CD4-positive, alpha-beta memory T cell (primary cell): ENCODE data around the gene NDC1. TPM values are rescaled to one million over a fixed set of nuclear protein-coding genes. Genes with fewer than 3 reads are reported as not detected.
"Not testable (repeated sequence)": the region's sequence is repeated elsewhere in the genome, so short reads cannot be mapped to it uniquely, and the experiment has no call there.

Experiments
- CTCF ChIA-PET: fragments of 350-600 bp; sonication (Branson Sonifier 250); formaldehyde crosslinking; loops from one replicate; lab custom pipeline; 2021; ENCODE audit warnings: inconsistent platforms; ENCODE audit not compliant: partially characterized antibody; lab: Charles Lee
- POLR2A ChIA-PET: fragments of 350-600 bp; sonication (Branson Sonifier 250); formaldehyde crosslinking; loops from one replicate; lab custom pipeline; 2021; ENCODE audit not compliant: partially characterized antibody; lab: Charles Lee
- DNase-seq, 5 donors: peaks; one replicate each; pipeline versions ENCODE4 v3.0.0 to v3.0.0-alpha.2; 2020 to 2022; ENCODE audit warnings: mixed read lengths in 1 of 5
- H3K27ac ChIP-seq: one replicate; pipeline ENCODE4 v1.7.0; 2013; ENCODE audit warnings: low read depth, low read length
- H3K27me3 ChIP-seq: 2 replicates; pipeline ENCODE4 v1.7.0; 2013; ENCODE audit warnings: mild to moderate bottlenecking, low read length, moderate library complexity; ENCODE audit not compliant: insufficient read depth
- H3K36me3 ChIP-seq: 2 replicates; pipeline ENCODE4 v1.7.0; 2013; ENCODE audit warnings: mild to moderate bottlenecking, low read length, moderate library complexity; ENCODE audit not compliant: insufficient read depth
- H3K4me1 ChIP-seq: 2 replicates; pipeline ENCODE4 v1.7.0; 2013; ENCODE audit warnings: mild to moderate bottlenecking, low read length, moderate library complexity; ENCODE audit not compliant: insufficient read depth
- H3K4me3 ChIP-seq, 2 donors: one replicate each; pipeline ENCODE4 v1.7.0; 2013; ENCODE audit warnings: low read length in 2 of 2, mild to moderate bottlenecking in 1 of 2
- H3K9me3 ChIP-seq, 2 donors: one replicate each; pipeline ENCODE4 v1.7.0; 2013; ENCODE audit warnings: low read length in 2 of 2, control low read depth in 1 of 2; ENCODE audit not compliant: control insufficient read depth in 1 of 2
- H3K27ac Mint-ChIP-seq, 7 donors: one replicate each; pipeline ENCODE4 v1.8.0; 2020 to 2021; ENCODE audit warnings: mixed read lengths in 7 of 7, mild to moderate bottlenecking in 6 of 7, inconsistent platforms in 3 of 7, moderate library complexity in 3 of 7
- H3K27me3 Mint-ChIP-seq, 2 donors: one replicate each; pipeline ENCODE4 v1.8.0; 2020 to 2021; ENCODE audit warnings: mixed read lengths in 2 of 2
- H3K36me3 Mint-ChIP-seq, 2 donors: one replicate each; pipeline ENCODE4 v1.8.0; 2020 to 2021; ENCODE audit warnings: mixed read lengths in 2 of 2, inconsistent platforms in 1 of 2, mild to moderate bottlenecking in 1 of 2
- H3K4me1 Mint-ChIP-seq, 4 donors: one replicate each; pipeline ENCODE4 v1.8.0; 2020 to 2021; ENCODE audit warnings: mixed read lengths in 4 of 4, mild to moderate bottlenecking in 1 of 4
- H3K4me3 Mint-ChIP-seq, 8 donors: one replicate each; pipeline ENCODE4 v1.8.0; 2020 to 2021; ENCODE audit warnings: mixed read lengths in 8 of 8, mild to moderate bottlenecking in 7 of 8, moderate library complexity in 6 of 8, inconsistent platforms in 3 of 8
- H3K9me3 Mint-ChIP-seq, 8 donors: one replicate each; pipeline ENCODE4 v1.8.0; 2020 to 2021; ENCODE audit warnings: mixed read lengths in 8 of 8, mild to moderate bottlenecking in 5 of 8, inconsistent platforms in 3 of 8, moderate library complexity in 1 of 8
- intact Hi-C: fragments of 100-400 bp; cut with micrococcal nuclease; formaldehyde crosslinking; loops from one replicate; pipeline ENCODE4 v1.15.1; 2023
- polyA plus RNA-seq, 2 donors: library from polyadenylated mRNA; unstranded; fragments of 300-500 nt; fragmentation: Illumina TruSeq; gene quantifications; one replicate each; pipeline ENCODE4 v1.2.3, GENCODE V29; 2021
- total RNA-seq, 2 experiments: library from RNA; stranded (reverse); gene quantifications; one replicate each; pipeline ENCODE4 v1.2.3, GENCODE V29; 2021

Gene NDC1
- total and polyA plus RNA-seq, 4 experiments from 2014 or later: 4.4 to 11.0 (median 9.3) TPM

- H3K4me1 Mint-ChIP-seq, H3K9me3 Mint-ChIP-seq, H3K9me3 ChIP-seq, DNase-seq, H3K36me3 ChIP-seq, POLR2A ChIA-PET, H3K4me1 ChIP-seq, H3K27ac Mint-ChIP-seq, intact Hi-C loops, CTCF ChIA-PET, H3K27me3 ChIP-seq, H3K4me3 ChIP-seq, H3K27ac ChIP-seq, H3K4me3 Mint-ChIP-seq, H3K27me3 Mint-ChIP-seq: not testable (repeated sequence)
- peaks cover 69 to 79% of the 10 kb centered on the region in 2 donors for H3K36me3 Mint-ChIP-seq
These were observed 22.6 kb downstream of the NDC1 start for GRCh38 chr1:53815484-53815883.

GRCh38 chr1:53811414-53811851, 26.7 kb downstream of the NDC1 start:
- no peak for DNase-seq
- Histone ChIP-seq H3K9me3 (no peaks in the 10 kb centered on the region), H3K4me1 (no peaks in the 10 kb centered on the region), H3K27ac (no peak overlapping the region), H3K4me3 (no peak overlapping the region), H3K27me3 (no peaks in the 10 kb centered on the region), H3K36me3 (peaks cover 10% of the 10 kb centered on the region)
- ChIA-PET CTCF (no interaction called here), POLR2A (no interaction called here)
- Mint-ChIP-seq H3K36me3 (peaks cover 69 to 74% of the 10 kb centered on the region in 2 donors), H3K9me3 (no peaks in the 10 kb centered on the region), H3K27ac (peak overlapping the region in 2 of 7 donors; percentile 12 to 60), H3K4me1 (peaks cover 0 to 5% (median 5%) of the 10 kb centered on the region in 4 donors), H3K27me3 (no peaks in the 10 kb centered on the region), H3K4me3 (no peak overlapping the region)
- intact Hi-C loops: no loop called here

- ChIA-PET POLR2A (no interaction called here), CTCF (no interaction called here)
- H3K27me3 Mint-ChIP-seq: no peaks in the 10 kb centered on the region
- Histone ChIP-seq H3K4me1 (no peaks in the 10 kb centered on the region), H3K36me3 (peaks cover 10% of the 10 kb centered on the region), H3K27me3 (no peaks in the 10 kb centered on the region), H3K27ac (no peak overlapping the region), H3K4me3 (no peak overlapping the region), H3K9me3 (no peaks in the 10 kb centered on the region)
- no peak overlapping the region for H3K4me3 Mint-ChIP-seq
- H3K36me3 Mint-ChIP-seq: peaks cover 67 to 70% of the 10 kb centered on the region in 2 donors
- H3K27ac Mint-ChIP-seq: peak overlapping the region in 2 of 7 donors; percentile 10 to 32
- H3K9me3 Mint-ChIP-seq: no peaks in the 10 kb centered on the region
- peaks cover 0 to 5% (median 5%) of the 10 kb centered on the region in 4 donors for H3K4me1 Mint-ChIP-seq
- intact Hi-C loops: no loop called here
- no peak for DNase-seq
These were observed 27.6 kb downstream of the NDC1 start for GRCh38 chr1:53810497-53810896.

DNA sequence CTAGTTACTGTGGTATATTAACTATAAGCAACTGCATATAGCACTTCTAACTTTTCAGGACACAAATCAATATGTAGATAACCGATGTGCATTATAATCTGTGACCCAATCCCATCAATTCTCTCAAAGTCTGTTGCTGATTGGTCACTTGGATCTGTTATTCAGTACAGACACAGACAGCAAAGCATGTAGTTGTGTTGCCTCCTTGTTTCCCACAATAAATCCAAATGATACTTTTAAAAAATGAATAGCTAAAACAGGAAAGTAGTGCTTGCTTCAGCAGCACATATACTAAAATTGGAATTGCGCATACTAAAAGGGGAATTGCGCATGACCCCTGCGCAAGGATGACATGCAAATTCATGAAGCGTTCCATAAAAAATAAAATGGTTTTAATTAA, 28.1 kb downstream of the NDC1 start:
- CTCF ChIA-PET: no interaction called here
- POLR2A ChIA-PET: no interaction called here
- peaks cover 10% of the 10 kb centered on the region for H3K36me3 ChIP-seq

DNA sequence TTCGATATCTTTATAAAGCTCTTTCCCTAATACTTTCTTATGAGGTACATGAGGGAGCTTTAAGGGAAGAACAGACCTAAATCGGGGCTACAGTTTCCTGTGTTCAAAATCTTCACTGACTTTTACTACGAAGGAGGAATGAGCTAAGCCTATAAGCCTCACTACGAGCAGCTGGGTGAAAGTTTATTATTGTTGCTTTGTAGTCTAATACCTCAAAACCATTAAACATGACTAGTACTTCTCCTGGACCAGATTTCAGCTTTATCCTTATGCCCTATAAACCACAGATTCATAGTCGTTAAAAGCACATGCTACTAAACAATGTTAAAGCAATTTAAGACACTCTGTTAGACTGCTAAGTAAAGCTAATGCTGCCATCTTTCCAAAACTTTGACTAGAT, 30.2 kb downstream of the NDC1 start:
- Histone ChIP-seq H3K4me3 (no peak overlapping the region), H3K9me3 (no peaks in the 10 kb centered on the region), H3K36me3 (peaks cover 7% of the 10 kb centered on the region), H3K27me3 (no peaks in the 10 kb centered on the region), H3K27ac (no peak overlapping the region), H3K4me1 (no peaks in the 10 kb centered on the region)
- POLR2A ChIA-PET: no interaction called here
- intact Hi-C loops: no loop called here
- Mint-ChIP-seq H3K4me1 (peaks cover 0 to 2% (median 0%) of the 10 kb centered on the region in 4 donors), H3K4me3 (no peak overlapping the region), H3K9me3 (no peaks in the 10 kb centered on the region), H3K36me3 (peaks cover 54 to 63% of the 10 kb centered on the region in 2 donors), H3K27me3 (no peaks in the 10 kb centered on the region), H3K27ac (no peak overlapping the region)
- CTCF ChIA-PET: no interaction called here
- no peak for DNase-seq

More for the DNA sequence above, 28.1 kb downstream of the NDC1 start:
- intact Hi-C loops: no loop called here
- no peak overlapping the region for H3K4me3 Mint-ChIP-seq
- Histone ChIP-seq H3K27me3 (no peaks in the 10 kb centered on the region), H3K4me3 (no peak overlapping the region), H3K4me1 (no peaks in the 10 kb centered on the region), H3K9me3 (no peaks in the 10 kb centered on the region), H3K27ac (no peak overlapping the region)
- no peak for DNase-seq
- H3K36me3 Mint-ChIP-seq: peaks cover 64 to 70% of the 10 kb centered on the region in 2 donors
- H3K4me1 Mint-ChIP-seq: peaks cover 0 to 5% (median 4%) of the 10 kb centered on the region in 4 donors
- no peaks in the 10 kb centered on the region for H3K27me3 Mint-ChIP-seq
- no peak overlapping the region for H3K27ac Mint-ChIP-seq
- H3K9me3 Mint-ChIP-seq: no peaks in the 10 kb centered on the region

DNA sequence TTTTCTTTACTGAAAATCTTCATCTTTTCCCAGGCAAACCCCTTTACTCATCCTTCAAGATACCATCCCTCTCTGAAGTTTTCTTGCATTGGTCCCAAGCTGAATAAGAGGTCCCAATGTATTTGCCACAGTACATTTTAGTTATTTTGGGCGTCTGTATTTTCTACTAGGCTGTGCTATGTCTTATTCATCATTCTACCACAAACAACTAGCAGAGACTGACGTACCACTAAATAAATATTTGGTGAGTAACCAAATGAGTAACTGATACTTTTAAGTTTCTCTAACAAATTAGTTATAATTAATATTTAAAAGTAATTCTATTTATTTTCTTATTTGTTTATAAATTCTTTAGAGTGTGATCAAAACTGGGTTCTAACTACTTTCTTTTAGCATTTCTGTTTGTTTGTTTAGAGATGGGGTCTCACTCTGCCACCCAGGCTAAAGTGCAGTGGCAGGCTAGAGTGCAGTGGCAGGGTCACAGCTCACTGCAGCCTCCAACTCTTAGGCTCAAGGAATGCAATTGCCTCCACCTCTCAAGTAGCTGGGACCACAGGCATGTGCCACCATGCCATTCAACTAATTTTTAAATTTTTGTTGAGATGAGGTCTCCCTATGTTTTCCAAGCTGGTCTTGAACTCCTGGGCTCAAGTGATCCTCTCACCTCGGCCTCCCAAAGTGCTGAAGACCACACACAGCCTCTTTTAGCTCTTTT, 33.1 kb downstream of the NDC1 start:
- H3K36me3 ChIP-seq: peaks cover 5% of the 10 kb centered on the region
- H3K27me3 Mint-ChIP-seq: no peaks in the 10 kb centered on the region

DNA sequence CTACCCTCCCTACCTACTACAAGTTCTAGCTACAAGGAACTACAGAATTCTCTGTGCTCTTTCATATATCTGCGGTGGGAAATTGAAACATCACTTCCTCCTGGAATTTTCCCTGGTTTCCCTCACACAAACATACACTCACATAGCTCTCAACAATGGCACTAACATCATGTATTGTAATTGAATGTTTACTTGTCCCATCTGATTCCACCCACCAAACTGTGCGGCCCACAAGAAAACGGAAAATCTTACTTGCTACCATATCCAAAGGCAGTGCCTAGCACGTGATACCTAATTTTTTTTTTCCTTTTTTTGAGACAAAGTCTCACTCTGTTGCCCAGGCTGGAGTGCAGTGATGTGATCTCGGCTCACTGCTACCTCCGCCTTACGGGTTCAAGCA, 33.9 kb downstream of the NDC1 start:
- intact Hi-C loops: no loop called here
- no peaks in the 10 kb centered on the region for H3K27me3 ChIP-seq

More for the DNA sequence above, 33.1 kb downstream of the NDC1 start:
- H3K36me3 Mint-ChIP-seq: peaks cover 40 to 67% of the 10 kb centered on the region in 2 donors
- Histone ChIP-seq H3K4me1 (no peaks in the 10 kb centered on the region), H3K27ac (no peak overlapping the region), H3K9me3 (no peaks in the 10 kb centered on the region), H3K4me3 (no peak overlapping the region), H3K27me3 (no peaks in the 10 kb centered on the region)
- intact Hi-C loops: no loop called here
- POLR2A ChIA-PET: no interaction called here
- H3K27ac Mint-ChIP-seq: no peak overlapping the region
- H3K4me1 Mint-ChIP-seq: no peaks in the 10 kb centered on the region
- CTCF ChIA-PET: no interaction called here
- DNase-seq: no peak
- H3K9me3 Mint-ChIP-seq: no peaks in the 10 kb centered on the region
- no peak overlapping the region for H3K4me3 Mint-ChIP-seq

More for the DNA sequence above, 33.9 kb downstream of the NDC1 start:
- no peaks in the 10 kb centered on the region for H3K4me1 Mint-ChIP-seq
- Histone ChIP-seq H3K36me3 (peaks cover 10% of the 10 kb centered on the region), H3K4me3 (no peak overlapping the region), H3K4me1 (no peaks in the 10 kb centered on the region), H3K27ac (no peak overlapping the region), H3K9me3 (no peaks in the 10 kb centered on the region)
- ChIA-PET POLR2A (no interaction called here), CTCF (no interaction called here)
- no peak overlapping the region for H3K4me3 Mint-ChIP-seq
- DNase-seq: no peak
- no peaks in the 10 kb centered on the region for H3K27me3 Mint-ChIP-seq
- peaks cover 43 to 71% of the 10 kb centered on the region in 2 donors for H3K36me3 Mint-ChIP-seq
- H3K9me3 Mint-ChIP-seq: no peaks in the 10 kb centered on the region
- H3K27ac Mint-ChIP-seq: no peak overlapping the region
